HS-5 (cell line): Measurements from ENCODE around the gene KTN1.

ENCODE experiments used
- DNase-seq: peaks from one replicate; pipeline ENCODE4 v3.0.0-alpha.2; 2012; ENCODE audit warnings: low read depth

The KTN1 gene

DNA sequence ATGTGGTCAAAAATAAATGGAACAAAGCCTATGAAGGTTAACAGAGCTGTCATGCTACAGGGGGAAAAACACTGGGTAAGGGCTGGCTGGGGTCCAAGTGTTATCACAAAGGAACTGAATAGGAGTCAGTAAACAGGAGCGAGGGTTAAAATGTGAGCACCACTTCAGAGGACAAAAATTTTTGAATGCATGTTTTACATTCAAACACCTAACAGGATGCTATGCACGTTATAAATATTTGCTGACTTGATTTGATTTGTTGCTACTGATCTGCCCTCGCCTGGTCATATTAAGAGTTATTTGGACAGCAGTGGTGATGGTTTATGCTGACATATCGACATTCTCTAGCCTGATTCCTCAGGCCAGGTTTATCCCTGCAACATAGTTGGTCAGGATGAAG is 7.4 kb upstream of the KTN1 start:
- DNase-seq: no peak

DNA sequence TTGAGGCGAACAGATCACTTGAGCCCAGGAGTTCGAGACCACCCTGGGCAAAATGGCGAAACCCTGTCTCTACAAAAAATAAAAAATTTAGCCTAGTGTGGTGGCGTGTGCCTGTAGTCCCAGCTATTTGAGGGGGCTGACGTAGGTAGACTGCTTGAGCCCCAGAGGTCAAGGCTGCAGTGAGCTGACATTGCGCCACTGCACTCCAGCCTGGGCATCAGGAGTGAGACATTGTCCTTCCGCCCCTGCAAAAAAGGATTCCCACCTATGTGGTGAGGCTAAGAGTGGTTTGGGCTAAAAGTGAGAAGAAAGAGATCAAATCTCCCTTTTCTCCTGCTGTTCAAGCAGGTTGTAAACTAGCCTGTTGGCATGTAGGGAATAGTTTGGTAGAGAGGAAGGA is 5.0 kb upstream of the KTN1 start:
- DNase-seq: no peak

DNA sequence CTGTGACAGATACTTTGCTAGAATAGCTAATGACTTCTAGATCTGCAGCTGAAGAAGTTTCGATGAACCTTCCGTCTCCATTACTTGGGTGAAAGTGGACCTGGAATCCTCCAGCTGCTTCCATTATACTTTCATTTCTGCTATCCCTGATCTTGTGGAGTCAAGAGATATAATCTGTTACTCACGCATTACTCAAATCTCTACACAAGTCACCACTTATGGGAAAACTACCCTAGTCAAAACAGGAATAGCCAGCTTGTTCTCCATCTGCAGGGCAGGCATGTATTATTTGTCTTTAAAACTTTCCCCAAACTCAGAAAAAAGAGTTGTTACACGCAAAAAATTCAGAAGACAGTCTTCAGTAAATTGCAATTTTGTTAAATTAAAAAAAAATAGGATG is 2.8 kb upstream of the KTN1 start:
- no peak for DNase-seq

DNA sequence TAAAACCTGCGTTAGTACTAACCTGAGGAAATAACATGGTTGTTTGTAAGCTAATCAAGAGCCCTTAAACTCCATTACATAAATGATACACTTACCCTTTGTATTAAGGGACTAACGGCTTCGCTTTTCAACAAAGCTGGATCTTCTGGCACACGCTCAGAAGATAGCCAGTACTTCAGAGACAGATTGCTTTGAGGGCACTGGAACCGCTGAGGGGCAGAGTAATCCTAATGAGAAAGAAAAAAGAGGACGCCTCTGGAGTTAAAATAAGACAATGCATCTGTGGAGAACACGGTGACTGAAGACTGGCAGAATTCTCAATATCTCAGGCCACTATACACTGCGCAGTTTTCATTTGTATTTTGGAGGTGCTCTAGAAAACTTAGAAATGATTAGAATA is 1.5 kb upstream of the KTN1 start:
- DNase-seq: no peak

DNA sequence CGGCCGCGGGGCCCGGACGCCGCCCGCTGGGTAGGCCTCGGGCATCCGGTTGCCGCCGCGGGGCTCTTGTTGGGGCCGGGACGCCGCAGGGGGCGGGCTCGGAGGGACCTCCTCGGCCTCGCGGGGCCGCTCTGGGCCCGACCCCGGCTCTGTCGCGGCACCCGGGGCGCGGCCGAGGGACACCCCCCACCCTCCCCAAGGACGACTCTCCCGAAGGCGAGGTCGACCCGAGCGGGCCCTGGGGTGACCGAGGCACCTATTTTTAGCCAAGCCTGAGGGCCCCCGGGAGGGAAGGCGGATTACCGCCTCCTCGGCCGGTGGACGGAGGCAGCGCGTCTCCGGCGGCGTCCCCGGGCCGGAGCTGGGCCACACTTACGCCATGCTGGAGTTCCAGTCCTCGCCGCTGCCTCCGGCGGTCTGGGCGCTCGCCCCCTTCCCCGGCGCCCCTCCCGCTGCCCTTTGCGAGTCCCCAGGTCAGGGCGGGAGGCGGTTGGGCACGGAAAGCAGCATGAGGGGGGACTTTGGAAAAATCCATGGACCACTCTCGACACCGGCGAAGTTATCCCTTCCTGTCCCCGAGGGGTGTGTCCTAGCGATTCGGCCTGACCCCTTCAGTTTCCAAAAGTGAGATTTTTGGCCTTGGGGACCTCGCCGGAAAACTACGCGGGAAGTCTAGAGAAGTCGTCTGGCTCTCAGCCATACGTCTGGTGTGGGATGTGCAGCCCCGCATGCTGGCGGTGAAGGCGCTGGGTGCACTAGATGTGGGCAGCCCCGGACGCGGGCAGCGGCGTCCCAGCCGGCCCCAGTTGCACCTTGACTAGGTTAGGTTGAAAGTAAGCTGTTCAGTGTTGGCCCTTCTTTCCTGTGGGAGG is 699 bp downstream of the KTN1 start:
- DNase-seq: no peak

DNA sequence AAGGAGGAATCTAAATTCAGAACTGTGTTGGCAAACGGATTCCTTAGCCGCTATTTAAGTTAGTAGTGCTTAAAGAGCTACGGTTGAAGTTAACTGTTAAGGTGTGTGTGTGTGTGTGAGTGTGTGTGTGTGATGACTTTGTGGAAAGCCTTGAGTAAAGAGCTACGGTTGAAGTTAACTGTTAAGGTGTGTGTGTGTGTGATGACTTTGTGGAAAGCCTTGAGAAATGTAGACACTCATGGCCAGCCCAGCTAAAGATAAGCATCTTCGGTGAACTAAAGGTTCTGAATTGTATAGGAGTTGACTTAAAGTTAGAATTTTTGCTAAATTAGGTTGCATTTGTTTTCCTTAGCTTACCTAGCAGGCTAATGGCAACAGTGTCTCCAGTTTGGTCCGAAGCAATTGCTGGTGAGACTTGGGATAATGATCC is 1.4 kb downstream of the KTN1 start:
- no peak for DNase-seq

DNA sequence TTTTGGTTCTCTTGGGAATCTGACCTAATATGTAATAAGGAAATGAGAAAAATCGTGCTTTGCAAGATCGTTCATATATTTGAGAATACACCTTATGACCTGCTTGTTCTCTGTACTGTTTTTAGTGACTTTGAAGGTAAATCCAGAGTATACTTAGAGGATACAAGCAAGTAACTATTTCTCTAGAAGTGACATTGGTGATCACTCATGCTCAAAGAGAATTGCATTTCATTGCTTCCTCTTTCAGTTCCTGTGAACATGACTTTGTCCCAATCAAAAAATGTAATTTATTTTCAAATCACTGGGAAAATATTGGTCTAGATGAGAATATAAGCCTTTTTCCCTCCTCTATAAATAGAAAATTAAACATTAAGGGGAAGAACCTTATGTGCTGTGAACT is 2.7 kb downstream of the KTN1 start:
- no peak for DNase-seq

DNA sequence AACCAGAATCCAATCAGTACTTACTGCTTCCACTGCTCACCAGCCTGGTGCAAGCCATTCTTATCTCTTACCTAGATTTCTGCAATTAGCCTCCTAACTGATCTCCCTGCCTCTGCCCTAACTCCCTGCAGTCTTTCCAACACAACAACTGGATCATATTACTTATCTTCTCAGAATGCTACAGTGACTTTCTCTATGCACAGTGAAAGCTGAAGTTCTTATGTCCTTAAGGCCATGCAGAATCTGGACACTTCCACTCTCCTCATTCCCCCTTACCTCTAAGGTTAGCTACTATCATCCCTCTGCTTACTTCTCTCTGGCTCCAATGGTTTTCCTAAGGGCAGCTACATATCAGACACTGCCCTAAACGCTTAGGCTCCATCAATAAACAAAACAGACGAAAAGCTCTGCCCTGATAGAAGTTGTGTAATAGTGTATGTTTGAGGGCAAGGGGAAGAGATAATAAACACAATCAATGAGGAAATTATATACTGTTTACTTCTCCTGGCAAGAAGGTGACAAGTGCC is 4.0 kb downstream of the KTN1 start:
- DNase-seq: no peak

DNA sequence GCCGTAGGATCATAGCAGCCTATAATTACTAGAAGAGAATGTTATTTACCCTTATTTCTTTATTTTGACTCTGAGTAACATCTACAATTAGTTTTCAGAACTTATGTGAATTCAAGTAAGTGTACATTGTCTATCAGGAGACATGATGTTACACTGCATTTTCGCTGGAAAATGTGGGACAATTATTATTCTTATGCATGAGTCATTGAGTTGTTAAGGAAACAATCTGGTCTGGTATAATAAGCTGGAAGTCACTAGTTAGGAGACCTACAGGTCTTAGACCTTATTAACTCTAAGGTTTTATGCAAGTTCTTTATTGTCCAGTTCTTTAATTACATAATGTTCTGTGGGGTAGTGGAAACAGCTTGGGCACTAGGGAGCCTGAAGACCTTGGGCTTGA is 5.8 kb downstream of the KTN1 start:
- no peak for DNase-seq

DNA sequence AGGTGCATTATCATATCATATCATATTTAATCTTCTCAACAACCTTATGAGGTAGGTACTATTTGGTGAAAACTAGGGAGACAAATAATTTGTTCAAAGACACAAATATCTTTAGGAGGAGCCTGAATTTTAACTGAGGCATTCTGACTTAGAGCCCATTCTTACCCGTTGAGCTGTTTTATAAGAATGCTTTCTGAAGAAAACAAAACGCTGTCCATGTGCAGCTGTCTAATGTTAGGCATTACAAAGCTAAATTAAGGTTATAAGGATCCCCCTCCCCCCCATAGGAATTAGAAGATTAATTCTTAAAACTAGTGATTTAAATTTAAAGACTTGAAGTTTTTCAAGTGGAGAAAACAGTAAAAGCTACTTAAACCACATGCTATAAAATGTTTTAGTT is 6.4 kb downstream of the KTN1 start:
- DNase-seq: no peak

DNA sequence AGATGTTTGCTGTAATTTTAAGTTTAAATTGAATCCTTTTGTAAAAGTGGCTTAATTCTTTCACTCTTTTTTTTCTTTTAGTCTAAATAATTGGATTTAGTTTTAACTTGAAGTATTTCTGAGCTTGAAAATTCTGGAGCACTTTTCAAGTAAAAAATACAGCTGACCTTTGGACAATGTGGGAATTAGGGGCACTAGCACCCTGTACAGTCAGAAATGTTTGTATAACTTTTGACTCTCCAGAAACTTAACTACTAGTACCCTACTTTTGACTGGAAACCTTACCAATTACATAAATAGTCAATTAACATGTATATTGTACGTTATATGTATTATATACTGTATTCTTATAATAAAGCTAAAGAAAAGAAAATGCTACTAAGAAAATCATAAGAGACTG is 7.8 kb downstream of the KTN1 start:
- DNase-seq: no peak

DNA sequence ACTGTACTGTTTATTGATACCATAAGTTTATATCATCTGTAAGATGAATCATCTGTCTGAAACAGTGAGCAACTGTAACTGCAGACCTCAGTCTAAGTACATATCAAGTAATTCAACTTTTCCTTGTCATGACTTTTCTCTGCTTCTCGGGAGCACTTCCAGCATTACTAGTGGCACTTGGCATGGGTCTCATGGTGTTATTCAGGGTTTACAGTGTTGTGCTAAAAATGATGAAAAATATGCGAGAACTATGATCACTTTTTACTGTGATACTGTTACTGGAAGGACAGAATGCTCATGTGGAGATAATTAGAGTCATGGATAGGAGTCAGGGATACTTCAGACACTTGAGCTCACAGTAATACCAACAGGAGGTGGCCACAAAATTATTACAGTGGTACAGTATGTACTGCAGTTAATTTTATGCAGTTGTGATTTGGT is 8.3 kb downstream of the KTN1 start:
- no peak for DNase-seq

DNA sequence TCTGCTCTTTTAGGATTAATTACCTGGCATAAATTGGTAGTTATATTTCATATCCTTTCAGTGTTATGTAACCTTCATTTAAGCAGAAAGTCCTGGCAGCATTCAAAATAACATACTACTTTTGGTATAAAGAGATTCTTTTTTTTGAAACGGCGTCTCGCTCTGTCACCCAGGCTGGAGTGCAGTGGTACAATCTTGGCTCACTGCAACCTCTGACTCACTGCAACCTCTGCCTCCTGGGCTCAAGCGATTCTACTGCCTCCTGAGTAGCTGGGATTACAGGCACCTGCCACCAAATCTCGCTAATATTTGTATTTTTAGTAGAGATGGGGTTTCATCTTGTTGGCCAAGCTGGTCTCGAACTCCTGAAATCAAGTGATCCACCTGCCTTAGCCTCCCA is 9.2 kb downstream of the KTN1 start:
- DNase-seq: no peak

DNA sequence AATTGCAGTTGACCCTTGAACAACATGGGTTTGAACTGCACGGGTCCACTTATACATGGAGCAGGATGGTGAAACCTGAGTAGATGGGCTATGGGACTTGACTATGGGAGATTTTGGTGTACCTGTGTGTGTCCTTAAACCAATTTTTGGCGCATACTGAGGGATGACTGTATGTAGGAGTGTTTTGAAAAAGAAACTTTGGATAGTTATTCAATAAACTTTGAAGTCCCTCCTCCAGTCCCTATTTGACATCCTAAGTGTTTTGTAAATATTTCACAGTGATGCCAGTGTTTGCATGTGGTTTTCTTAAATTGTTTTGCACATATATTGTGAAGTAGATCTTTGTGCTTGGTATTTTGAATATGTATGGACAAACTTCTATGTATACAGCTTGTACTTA is 12.4 kb downstream of the KTN1 start:
- DNase-seq: no peak

DNA sequence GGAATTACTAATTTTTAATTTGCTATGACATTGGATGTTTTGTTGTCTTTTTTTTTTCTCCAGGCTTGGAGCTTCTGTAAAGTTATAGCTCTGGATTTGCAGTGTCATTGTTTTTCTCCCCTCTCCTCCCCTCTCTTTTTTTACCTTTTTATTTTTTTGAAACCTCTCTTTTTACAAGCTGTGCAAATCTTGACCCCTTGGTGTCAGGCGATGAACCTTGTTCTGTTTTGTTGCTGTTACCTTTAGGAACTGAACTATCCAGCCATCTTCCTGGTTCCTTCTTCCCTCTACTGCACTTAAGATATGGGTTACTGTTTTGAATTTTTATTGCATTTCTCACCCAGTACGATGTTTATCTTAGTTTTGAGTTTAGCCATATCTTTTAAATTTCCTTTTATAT is 13.7 kb downstream of the KTN1 start:
- DNase-seq: no peak

DNA sequence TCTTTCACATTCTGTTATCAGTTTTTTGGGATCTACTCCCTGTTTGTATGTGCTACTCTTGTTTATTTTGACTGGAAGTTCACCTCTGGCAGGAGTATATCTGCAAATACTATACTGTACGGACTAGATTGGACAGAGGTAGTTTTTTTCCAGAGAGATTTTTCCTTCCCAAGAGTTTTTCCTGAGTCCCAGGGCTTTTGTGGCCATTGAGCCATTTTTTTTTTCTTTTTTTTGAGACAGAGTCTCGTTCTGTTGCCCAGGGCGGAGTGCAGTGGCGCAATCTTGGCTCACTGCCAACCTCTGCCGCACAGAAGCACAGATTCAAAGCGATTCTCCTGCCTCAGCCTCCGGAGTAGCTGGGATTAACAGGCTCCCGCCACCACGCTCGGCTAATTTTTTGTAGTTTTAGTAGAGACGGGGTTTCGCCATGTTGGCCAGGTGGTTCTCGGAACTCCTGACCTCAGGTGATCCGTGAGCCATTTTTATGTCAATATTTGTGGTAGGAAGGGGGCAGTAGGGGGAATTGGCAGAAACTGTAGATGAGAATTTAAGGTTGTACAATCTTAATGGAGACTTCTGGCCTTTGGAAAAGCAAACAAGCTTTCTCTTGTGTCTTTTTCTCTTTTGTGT is 19.4 kb downstream of the KTN1 start:
- no peak for DNase-seq

DNA sequence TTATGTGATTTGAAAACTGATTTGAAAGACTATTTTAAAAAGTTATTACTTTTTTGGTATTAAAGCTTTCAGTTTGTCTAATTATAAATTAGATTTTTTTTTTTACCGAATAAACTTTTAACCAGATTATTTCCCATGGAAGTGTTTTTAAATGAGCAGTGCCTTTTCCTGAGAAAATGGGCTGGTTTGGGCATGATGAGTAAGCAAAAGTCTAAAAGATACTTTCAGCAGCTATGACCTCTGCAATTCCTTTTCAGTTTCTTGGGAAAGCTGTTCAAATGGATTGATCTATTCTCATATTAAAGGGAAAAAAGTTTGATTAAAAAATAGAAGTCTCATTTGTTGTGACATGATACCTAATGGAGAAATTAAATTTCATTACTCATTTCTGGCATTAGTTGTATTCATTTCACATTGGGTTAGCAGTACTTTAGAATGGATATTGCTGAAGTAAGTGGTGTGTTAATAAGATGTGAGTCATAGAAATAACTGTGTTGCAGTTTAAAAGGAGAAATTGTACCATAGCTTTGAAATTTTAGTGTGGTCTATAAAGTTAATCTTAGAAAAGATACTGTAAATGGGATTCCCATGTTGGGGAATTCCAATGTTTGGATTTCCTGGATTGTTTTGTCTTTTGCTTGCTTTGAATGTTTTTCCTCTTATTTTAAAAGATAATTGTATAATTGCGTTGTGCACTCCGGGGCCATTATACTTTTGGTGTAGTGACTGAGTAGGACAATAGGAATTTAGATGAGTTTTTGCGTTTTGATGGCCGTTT is 21.0 kb downstream of the KTN1 start:
- peak; percentile 57 for DNase-seq

DNA sequence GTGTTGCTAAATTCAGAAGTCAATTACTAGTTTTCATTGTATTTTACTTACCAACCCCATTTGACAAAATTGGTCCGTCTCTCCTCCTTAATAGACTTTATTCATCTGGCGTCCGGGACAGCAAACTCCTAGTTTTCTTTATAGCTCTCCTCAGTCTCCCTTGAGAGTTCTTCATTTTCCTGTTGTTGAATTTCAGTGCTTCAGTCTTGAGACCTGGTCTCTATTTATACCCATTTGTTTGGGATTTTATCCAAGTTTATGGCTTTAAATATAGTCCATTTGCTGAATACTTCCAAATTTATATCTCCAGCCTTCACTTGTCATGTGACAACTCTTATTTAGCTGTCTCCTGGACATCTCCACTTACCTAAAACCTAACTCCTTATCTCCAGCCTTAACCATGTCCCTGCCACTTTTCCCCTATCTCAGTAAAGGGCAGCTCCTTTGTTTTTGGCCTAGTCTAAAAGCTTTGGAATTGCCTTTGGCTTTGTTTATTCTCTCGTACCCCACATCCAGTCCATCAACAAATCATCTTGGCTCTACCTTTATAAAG is 23.5 kb downstream of the KTN1 start:
- no peak for DNase-seq

DNA sequence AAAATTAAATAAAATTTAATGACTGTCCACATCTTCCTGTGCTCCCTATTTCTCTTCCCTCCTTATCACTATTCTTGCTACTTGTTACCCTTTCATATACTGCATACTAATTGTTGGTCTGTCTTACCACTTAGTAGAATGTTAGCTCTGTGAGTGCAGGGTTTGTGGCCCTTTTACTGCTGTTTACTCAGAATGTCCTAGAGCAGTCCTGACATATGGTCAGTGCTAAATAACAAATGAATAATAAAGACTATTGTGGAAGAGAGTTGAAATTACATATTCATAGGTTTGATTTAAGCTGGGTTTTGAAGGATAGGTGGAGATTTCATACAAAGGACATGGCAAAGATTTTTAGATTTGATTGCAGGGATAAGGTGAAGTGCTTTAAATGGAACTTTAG is 24.5 kb downstream of the KTN1 start:
- DNase-seq: no peak

DNA sequence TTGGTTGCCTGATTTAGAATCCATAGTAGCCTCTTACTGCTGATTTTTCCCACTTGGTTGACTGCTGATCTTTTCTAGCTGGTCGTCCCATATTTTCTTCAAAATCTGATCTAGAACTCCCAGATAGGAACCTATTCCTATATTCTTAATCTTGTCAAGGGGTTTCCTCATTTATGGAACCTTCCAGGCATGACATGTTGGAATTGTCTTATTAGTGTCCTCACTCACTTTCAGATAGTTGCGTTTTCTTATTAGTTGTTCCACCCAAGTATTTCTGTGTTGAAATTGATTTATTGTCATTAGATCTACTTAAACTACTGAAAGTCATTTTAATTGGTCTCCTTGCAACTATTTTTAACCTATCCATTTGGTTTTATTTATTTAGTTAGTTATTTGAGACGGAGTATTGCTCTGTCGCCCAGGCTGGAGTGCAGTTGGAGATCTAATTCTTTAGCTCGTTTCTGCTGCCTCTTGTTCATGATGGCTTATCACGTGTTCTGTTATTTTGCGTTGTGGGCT is 25.0 kb downstream of the KTN1 start:
- no peak for DNase-seq

DNA sequence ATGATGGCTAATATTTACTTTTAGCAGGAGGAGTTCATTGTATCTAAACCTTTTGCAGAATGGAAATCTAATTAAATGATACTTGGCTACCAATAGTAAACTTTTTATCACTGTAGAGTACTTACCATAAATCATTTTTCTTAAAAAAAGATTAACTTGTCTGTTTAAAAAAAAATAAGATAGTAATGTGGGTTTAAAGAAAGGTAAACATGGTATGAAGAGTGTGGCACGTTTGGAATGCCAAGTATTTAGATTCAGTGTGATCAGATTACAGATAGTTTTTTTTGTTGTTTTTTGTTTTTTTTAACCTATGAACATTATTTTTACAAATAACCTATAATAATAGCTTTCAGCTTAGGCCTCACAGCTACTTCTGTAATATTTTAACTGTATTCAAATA is 25.8 kb downstream of the KTN1 start:
- no peak for DNase-seq

DNA sequence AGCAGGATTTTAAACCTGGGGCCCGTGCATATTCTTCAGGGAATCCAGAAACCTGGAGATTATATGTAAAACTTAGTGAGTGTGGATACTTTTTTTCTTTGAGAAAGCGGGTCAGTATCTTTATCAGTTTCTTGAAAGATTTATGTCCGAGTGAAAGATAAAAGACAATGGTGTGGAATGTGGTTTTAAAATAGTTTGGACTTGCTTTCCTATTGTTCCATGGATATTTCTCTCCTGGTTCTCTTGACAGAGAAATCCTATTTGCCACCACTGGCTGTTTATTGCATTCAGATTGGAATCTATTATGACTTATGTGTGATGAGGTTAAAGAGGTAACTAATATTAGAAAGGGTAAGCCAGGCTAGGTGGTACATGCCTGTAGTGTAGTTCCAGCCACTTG is 27.4 kb downstream of the KTN1 start:
- no peak for DNase-seq
